Eye (tissue), 1 donor: Measurements from ENCODE around the gene AFTPH.

ENCODE experiments used
- DNase-seq: peaks from one replicate; pipeline ENCODE4 v3.0.0-alpha.2; 2015

The AFTPH gene

DNA sequence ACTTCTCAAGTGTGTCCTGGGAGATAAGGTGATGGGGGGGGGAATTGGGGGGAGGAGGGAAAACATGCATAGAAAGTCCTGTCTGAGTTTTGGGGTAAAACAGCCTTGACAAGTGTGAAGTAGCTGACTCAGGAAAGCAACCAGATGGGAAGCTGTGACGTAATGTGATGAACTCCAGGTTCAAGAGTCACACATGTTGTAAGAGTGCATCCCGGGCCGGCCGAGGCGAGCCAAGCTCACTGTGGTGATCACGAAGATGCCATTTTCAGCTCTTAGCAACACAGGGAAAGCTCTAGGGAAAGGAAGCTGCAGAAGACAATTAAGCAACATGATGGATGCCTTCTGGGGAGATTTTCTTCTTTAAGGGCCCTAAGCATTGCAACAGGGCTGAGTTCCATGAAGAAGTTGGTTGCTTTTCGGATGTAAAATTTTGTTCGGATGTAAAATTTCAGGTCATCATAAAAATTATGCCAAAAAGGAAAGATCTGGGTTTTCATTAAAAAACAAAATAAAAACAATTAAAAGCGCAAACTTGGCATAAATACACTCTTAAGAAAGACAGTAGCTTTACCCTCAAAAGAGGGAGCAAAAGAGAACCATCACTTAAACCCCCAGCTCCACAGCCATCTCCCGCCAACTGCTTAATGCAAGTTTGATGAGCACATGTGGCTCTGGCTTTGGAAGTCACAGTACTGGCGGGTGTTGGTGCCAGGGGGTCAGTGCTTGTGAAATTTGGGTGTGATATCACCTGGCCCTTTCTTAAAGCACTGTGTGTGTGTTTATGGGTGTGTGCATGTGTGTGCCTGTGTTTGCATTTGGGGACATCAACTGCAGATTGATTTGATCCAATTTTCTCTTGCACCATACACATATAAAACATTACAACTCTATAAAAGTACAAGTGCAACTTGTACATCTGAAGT is 110.5 kb downstream of the AFTPH start:
- DNase-seq = no peak

- no peak for DNase-seq
These were observed 112.1 kb downstream of the AFTPH start for GRCh38 chr2:64635976-64636911.

DNA sequence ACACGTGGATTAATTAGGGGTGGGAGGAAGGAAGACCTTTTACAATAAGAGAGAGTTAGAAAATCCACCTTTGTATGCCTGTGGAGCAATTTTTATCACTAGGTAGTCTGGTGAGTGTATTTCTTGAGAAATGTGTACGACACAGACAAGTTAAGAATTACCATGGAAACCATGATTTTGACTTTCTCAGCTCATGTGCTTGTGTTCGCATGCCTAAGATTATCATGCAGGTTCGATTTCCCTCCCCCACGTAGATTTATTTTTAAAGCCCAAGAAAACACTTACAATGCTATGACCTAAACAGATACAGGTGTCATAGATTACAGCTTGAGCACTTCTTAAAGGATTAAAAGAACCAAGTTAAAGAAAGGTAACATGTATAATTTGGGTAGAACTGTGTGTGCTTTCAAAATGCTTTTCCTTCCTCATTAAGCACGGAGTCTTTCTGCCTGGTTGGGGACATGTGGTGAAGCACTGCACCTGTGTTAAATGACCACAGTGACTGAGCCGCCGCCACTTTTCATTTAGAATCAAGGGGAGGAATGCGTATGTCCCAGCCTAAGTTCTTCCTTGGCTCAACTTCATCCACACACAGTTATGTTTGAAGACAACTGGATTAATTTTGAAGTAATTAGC is 113.0 kb downstream of the AFTPH start:
- no peak for DNase-seq

DNA sequence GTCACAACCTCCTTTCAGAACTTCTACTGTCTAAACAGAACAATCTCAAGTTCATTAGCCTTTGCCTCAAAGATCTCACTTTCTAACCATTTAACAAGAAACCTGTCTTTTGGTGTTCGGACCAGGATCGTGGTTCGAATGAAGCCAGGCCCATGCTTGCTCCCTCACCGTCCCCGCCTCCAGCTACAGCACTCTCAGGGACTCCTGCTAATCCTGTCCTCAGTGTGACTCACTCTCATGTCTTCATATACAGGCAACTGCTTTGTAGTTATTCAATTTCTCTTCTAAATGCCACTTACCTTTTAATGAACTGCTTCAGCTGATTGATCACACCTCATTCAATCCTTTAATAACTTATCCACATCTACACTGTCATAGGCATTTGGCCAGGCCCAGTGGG is 113.8 kb downstream of the AFTPH start:
- no peak for DNase-seq

- DNase-seq = no peak
These were observed 114.5 kb downstream of the AFTPH start for GRCh38 chr2:64638502-64639120.

- DNase-seq = peak; percentile 13
These were observed 115.6 kb downstream of the AFTPH start for GRCh38 chr2:64639691-64640090.

- DNase-seq = no peak
These were observed 116.3 kb downstream of the AFTPH start for GRCh38 chr2:64640153-64641044.

DNA sequence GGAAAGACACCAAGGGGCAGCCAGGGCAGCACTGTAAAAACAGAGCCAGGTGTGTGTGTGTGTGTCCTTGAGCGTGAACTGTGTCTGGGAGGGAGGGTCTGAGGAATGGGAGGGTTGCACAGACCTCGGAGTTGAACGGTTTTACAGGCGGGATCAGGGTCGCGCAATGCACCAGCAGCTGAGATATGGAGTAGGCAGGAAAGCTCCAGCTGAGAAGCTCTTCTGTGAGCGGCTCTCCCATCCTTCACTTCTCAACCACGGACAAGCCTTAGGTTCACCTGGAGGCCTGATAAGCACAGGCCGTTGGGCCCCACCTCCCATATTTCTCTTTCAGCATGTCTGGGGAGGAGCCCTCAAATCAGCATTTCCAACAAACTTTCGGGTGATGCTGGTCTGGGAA is 117.5 kb downstream of the AFTPH start:
- DNase-seq = peak; percentile 8
